T follicular helper cell (primary cell): ENCODE measurements around the gene ITPRID1.
"Not testable (repeated sequence)": the region's sequence is repeated elsewhere in the genome, so short reads cannot be mapped to it uniquely, and the experiment has no call there.

ENCODE experiments used
- DNase-seq: peaks from one replicate; pipeline ENCODE4 v3.0.0-alpha.2; 2020; ENCODE audit warnings: low read depth

Gene ITPRID1

DNA sequence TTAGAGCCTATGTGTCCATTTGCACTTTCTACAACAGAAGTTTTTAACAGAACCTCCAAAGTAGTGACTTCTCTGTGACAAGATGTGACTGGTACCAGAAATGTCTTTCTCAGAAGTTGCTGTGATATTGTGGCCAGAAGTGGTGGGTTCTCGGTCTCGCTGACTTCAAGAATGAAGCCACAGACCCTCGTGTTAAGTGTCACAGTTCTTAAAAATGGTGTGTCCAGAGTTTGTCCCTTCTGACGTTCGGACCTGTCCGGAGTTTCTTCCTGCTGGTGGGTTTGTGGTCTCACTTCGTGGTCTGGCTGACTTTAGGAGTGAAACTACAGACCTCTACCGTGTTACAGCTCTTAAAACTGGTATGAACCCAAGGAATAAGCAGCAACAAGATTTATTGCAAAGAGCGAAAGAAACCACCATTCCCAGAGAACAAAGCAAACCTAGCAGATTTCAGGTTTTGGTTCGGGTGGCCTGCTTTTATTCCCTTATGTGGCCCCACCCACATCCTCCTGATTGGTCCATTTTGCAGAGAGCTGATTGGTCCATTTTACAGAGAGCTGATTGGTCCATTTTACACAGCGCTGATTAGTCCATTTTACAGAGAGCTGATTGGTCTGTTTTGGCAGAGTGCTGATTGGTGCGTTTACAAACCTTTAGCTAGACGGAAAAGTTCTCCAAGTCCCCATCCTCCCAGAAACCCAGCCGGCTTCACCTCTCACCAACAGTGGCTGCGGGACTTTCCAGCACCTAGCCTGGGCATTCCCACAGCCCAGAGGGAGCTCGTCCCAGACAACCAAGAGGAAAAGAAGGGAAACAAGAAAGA, 3.0 kb downstream of the ITPRID1 start:
- DNase-seq = no peak

GRCh38 chr7:31517513-31517912, 3.6 kb downstream of the ITPRID1 start:
- DNase-seq = no peak

GRCh38 chr7:31518766-31519165, 4.9 kb downstream of the ITPRID1 start:
- no peak for DNase-seq

GRCh38 chr7:31521336-31522010, 7.6 kb downstream of the ITPRID1 start:
- DNase-seq = no peak

GRCh38 chr7:31526864-31527263, 13.0 kb downstream of the ITPRID1 start:
- no peak for DNase-seq

DNA sequence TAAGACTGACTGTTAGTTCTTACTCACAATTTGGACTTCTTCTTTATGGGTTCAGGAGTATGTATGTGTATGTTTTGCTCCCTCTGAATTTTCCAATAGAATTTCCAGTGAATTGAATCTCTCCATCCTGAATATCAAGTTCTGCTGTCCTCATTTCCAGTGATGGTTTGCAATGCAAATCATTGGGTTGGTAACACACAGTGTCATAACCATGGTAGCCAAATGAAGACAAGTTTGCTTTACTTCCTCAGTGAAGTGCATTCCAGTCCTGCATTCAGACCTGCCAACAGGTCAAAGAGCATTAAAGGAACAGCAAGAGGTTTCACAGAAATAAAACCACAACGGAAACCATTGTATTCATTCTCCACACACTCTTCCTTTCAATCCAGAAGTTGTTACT, 15.2 kb downstream of the ITPRID1 start:
- DNase-seq = no peak

- DNase-seq = not testable (repeated sequence)
Measured at GRCh38 chr7:31540651-31541185, 26.8 kb downstream of the ITPRID1 start.

- DNase-seq = no peak
Measured at GRCh38 chr7:31545549-31545948, 31.7 kb downstream of the ITPRID1 start.

- no peak for DNase-seq
Measured at GRCh38 chr7:31549611-31550010, 35.7 kb downstream of the ITPRID1 start.

DNA sequence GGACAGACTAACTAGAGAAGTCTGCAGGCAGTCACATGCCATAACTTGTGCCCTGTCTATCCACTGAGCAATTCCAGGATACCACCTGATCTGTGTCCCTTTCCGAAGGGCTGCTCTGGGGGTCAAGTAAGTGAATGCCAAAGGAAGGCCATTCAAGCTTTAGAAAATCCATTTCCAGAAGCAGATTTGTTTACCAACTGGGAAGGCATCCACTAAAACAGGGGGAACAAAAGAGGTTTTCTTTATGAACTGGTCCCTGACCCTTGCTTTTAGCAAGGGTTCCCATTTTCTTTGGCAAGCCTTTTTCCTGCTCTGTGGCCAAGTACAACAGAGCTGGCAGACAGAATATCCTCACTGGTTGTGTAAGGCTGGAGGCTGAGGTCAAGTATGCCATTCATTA, 36.5 kb downstream of the ITPRID1 start:
- DNase-seq = no peak

DNA sequence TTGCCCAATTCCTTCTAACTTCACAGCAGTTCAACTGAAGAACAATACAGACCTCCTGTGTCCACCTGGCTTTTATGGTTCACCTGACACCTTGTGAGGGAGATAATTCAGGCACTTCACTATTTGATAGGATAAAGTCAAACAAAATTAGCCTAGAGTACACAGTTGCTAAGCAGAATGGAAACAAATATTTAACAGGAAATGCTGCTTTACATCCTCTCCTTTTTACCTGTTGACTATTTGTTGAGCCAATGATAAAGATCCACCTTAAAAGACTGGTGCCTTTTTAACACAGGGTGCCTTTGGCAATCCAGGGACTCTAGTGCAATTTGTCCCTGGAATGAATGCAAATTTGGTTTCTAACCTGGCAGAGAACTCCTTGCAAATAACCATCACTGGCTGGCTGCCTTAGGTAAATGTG, 39.8 kb downstream of the ITPRID1 start:
- DNase-seq = no peak

DNA sequence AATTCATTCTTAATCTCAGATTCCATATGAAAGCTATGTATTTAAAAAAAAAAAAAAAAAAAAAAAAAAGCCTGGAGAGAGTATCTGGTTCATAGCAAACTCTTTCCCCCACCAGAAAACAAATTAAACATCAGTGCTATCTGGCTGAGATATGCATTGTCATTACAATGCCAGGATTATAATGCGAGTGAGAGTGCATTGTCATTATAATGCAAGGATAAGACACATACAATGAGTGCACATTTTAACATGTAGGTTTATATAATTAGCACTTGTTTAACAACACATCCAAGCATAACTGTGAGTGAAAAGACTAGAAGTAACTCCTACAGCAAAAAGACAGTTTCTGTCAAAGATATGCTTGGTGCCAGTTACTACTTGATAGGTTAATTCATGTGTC, 48.1 kb downstream of the ITPRID1 start:
- DNase-seq = no peak

DNA sequence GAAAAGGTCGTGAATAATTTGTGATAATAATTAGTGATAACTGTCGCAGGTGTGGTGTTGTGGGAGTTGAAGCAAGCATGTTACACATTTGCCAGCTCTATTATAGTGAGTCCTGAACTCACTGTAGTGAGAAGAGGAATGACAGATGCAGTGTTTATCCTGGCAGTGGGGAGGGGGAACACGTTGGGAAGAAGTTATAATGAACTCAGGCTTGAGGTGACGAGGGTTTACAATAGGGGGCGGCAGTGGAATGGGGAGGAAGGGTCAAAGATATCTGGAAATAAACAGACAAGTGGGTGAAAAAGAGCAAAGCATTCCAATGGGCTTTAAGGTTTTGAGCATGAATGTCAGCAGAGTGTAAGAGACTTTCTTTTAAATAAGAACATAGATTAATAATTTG, 49.6 kb downstream of the ITPRID1 start:
- no peak for DNase-seq

DNA sequence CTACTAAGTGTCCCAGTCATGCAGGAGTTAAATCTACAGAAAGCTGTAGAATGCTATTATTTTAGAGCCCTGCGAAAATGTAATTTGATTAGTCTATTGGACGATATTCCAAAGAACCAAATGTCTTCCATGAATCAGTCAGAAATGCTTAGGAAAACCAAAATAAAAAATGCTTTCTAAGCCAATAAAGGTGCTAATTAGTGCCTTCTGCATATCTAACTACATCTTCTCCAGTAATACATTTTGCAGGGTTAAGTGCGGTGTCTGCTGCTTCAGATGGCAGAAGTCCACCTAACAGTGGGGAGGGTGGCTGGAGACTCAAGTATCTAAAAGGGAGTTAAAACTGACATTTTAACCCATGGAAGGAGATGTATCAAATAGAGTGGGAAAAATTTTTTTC, 50.1 kb downstream of the ITPRID1 start:
- DNase-seq = no peak

GRCh38 chr7:31564661-31565060, 50.8 kb downstream of the ITPRID1 start:
- no peak for DNase-seq

DNA sequence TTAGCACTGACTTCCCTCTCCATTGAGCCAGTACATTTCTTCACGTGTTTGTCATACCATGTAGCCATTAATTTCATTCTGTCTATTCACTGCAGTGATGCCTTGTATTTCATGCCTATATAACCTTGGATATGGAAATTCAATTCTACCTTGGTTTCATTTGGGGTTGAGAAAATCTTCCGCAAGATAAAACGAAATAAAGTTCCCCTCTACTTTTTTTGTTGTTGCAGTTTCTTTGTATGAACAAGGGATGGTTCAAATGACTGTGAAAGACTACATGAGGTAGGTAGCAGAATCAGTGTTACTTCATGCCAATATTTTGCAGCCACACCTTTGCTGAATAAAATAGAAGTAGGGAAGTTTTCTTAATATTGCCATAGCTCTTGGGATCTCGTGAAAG, 55.6 kb downstream of the ITPRID1 start:
- DNase-seq = no peak

- DNase-seq = no peak
Measured at GRCh38 chr7:31583526-31583925, 69.6 kb downstream of the ITPRID1 start.

- no peak for DNase-seq
Measured at GRCh38 chr7:31583942-31584341, 70.1 kb downstream of the ITPRID1 start.

- DNase-seq = no peak
Measured at GRCh38 chr7:31595390-31595789, 81.5 kb downstream of the ITPRID1 start.

- no peak for DNase-seq
Measured at GRCh38 chr7:31602041-31602625, 88.2 kb downstream of the ITPRID1 start.

- no peak for DNase-seq
Measured at GRCh38 chr7:31603046-31603445, 89.2 kb downstream of the ITPRID1 start.

DNA sequence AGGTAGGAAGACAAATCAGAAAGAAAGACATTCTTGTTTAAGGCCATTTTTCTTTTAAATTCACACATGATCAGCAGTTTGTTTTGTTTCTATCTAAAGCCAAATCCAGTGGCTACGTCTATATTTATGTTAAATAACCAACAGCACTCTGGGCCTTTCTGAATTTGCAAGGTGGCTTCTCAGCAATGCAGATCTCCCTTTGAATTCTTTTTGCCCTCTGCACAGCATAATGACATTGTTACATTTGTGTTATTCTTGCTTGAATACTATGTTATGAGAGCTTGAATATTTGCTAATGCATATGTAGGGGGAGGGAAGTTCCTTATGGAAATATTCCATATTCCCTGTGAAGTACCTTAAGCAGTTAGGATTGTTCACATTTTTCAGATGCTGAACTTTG, 99.7 kb downstream of the ITPRID1 start:
- no peak for DNase-seq

DNA sequence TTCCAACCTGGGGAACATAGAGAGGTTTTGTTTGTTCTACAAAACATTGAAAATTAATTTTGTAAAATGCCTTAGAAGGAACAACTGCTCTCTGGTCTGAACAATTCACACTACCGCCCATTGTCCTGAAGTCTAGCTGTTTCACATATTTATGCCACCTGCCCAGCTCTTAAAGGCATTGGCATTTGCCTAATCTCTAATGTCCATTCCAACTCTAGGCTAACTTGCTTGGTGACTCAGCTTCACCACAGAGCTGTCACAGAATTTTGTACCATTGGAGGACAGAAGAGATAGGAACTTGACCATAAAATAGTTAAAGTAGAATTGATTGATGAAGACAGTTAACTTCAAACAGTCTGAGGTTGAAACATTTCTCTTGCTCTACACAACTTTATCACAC, 119.6 kb downstream of the ITPRID1 start:
- no peak for DNase-seq
